ENCODE measurements around the gene TMEM79. TPM values are rescaled to one million over a fixed set of nuclear protein-coding genes. Genes with fewer than 3 reads are reported as not detected.

Gene TMEM79
- total and polyA plus RNA-seq, 5 donors from 2014 or later = 1.7 to 6.2 (median 5.1) TPM

GRCh38 chr1:156337888-156338179 lies 53.7 kb downstream of the TMEM79 start:
- DNase-seq = no peak

GRCh38 chr1:156338180-156338976 lies 54.3 kb downstream of the TMEM79 start, which contains the start of the genes CCT3 and TSACC:
Gene CCT3, minus strand, starts transcription at chr1:156338292. Its CDS starts 108 bp downstream, at chr1:156338184.
Gene TSACC, plus strand, starts transcription at chr1:156338526. Its CDS starts 1,232 bp downstream, at chr1:156339758.
- DNase-seq = peak; percentile 98 to 100 (median 100)
- Mint-ChIP-seq H3K4me1 (peaks cover 14 to 47% (median 36%) of the 10 kb centered on the region in 4 donors), H3K36me3 (peaks cover 15% of the 10 kb centered on the region), H3K9me3 (no peaks in the 10 kb centered on the region), H3K27me3 (no peaks in the 10 kb centered on the region), H3K4me3 (peak within 1 kb of the TSS; percentile 91 to 99 (median 98)), H3K27ac (peak within 1 kb of the TSS; percentile 96 to 99 (median 98))
- Histone ChIP-seq H3K4me1 (ENCODE audit: control insufficient read depth, insufficient read depth, low read length, poor library complexity, severe bottlenecking) (peaks cover 18% of the 10 kb centered on the region), H3K36me3 (ENCODE audit: control insufficient read depth, insufficient read depth, low read length) (peaks cover 21% of the 10 kb centered on the region), H3K9me3 (ENCODE audit: control insufficient read depth in 2 of 2, low read length in 2 of 2) (no peaks in the 10 kb centered on the region), H3K27ac (ENCODE audit: insufficient read depth, low read length, poor library complexity, severe bottlenecking) (peak within 1 kb of the TSS; percentile 89), H3K4me3 (ENCODE audit: low read depth, low read length) (peak within 1 kb of the TSS; percentile 94), H3K27me3 (ENCODE audit: control insufficient read depth, insufficient read depth, low read length) (no peaks in the 10 kb centered on the region)
- peak; percentile 95 to 97 for ATAC-seq (ENCODE audit: low read depth in 2 of 2)

More at GRCh38 chr1:156337888-156338179, 53.7 kb downstream of the TMEM79 start:
- Histone ChIP-seq H3K36me3 (ENCODE audit: control insufficient read depth, insufficient read depth, low read length) (peaks cover 27% of the 10 kb centered on the region), H3K4me3 (ENCODE audit: low read depth, low read length) (peak overlapping the region; percentile 94), H3K27ac (ENCODE audit: insufficient read depth, low read length, poor library complexity, severe bottlenecking) (peak overlapping the region; percentile 89), H3K27me3 (ENCODE audit: control insufficient read depth, insufficient read depth, low read length) (no peaks in the 10 kb centered on the region), H3K9me3 (ENCODE audit: control insufficient read depth in 2 of 2, low read length in 2 of 2) (no peaks in the 10 kb centered on the region), H3K4me1 (ENCODE audit: control insufficient read depth, insufficient read depth, low read length, poor library complexity, severe bottlenecking) (peaks cover 18% of the 10 kb centered on the region)
- Mint-ChIP-seq H3K4me1 (peaks cover 14 to 47% (median 37%) of the 10 kb centered on the region in 4 donors), H3K36me3 (peaks cover 17% of the 10 kb centered on the region), H3K9me3 (no peaks in the 10 kb centered on the region), H3K27me3 (no peaks in the 10 kb centered on the region), H3K27ac (peak overlapping the region; percentile 96 to 99 (median 98)), H3K4me3 (peak overlapping the region; percentile 91 to 99 (median 98))
- ATAC-seq (ENCODE audit: low read depth in 2 of 2) = no peak

Other genes starting within 250 kb of the TMEM79 start
- 19.1 TPM for gene UBQLN4, start 230.5 kb upstream of the TMEM79 start, total RNA-seq
- gene UBQLN4, start 230.5 kb upstream of the TMEM79 start, polyA plus RNA-seq = 1 to 10 TPM; 4.4 to 7.1 (median 5.5) TPM
- gene LAMTOR2, start 229.5 kb upstream of the TMEM79 start, total RNA-seq = 20.2 TPM
- 100 to 1,000 TPM; 107 to 162 (median 130) TPM for gene LAMTOR2, start 229.5 kb upstream of the TMEM79 start, polyA plus RNA-seq
- gene RAB25, start 223.2 kb upstream of the TMEM79 start, total RNA-seq = 1.5 TPM
- 1 to 10 TPM in 2 of 4 donors, under 1 TPM in 2; 0.83 to 1.7 (median 0.93) TPM for gene RAB25, start 223.2 kb upstream of the TMEM79 start, polyA plus RNA-seq
- gene MEX3A, start 201.9 kb upstream of the TMEM79 start, total RNA-seq = not detected
- gene MEX3A, start 201.9 kb upstream of the TMEM79 start, polyA plus RNA-seq = not detected
- gene LMNA, start 169.6 kb upstream of the TMEM79 start, total RNA-seq = 1,807 TPM
- 100 to 1,000 TPM in 1 of 4 donors, 10 to 100 TPM in 3; 54.1 to 113 (median 83.1) TPM for gene LMNA, start 169.6 kb upstream of the TMEM79 start, polyA plus RNA-seq
- 41.2 TPM for gene SEMA4A, start 130.7 kb upstream of the TMEM79 start, total RNA-seq
- 1 to 10 TPM in 2 of 4 donors, under 1 TPM in 2; 0.89 to 2.2 (median 1.4) TPM for gene SEMA4A, start 130.7 kb upstream of the TMEM79 start, polyA plus RNA-seq
- gene SLC25A44, start 90.2 kb upstream of the TMEM79 start, total RNA-seq = 21.3 TPM
- 10 to 100 TPM in 3 of 4 donors, 1 to 10 TPM in 1; 8.2 to 17.5 (median 12.7) TPM for gene SLC25A44, start 90.2 kb upstream of the TMEM79 start, polyA plus RNA-seq
- 69.3 TPM for gene PMF1, start 71.3 kb upstream of the TMEM79 start, total RNA-seq
- gene PMF1, start 71.3 kb upstream of the TMEM79 start, polyA plus RNA-seq = 10 to 100 TPM; 70.6 to 89.9 (median 88.7) TPM
- gene BGLAP, start 42.1 kb upstream of the TMEM79 start, total RNA-seq = 1.1 TPM
- not detected for gene BGLAP, start 42.1 kb upstream of the TMEM79 start, polyA plus RNA-seq
- 3.7 TPM for gene PAQR6, start 36.3 kb upstream of the TMEM79 start, total RNA-seq
- 1 to 10 TPM in 1 of 4 donors, under 1 TPM in 3; 0.13 to 2.0 (median 0.57) TPM for gene PAQR6, start 36.3 kb upstream of the TMEM79 start, polyA plus RNA-seq
- gene SMG5, start 1.5 kb upstream of the TMEM79 start, total RNA-seq = 64.0 TPM
- 10 to 100 TPM; 12.0 to 14.4 (median 14.1) TPM for gene SMG5, start 1.5 kb upstream of the TMEM79 start, polyA plus RNA-seq
- gene GLMP, start 11.4 kb downstream of the TMEM79 start, total RNA-seq = 29.9 TPM
- gene GLMP, start 11.4 kb downstream of the TMEM79 start, polyA plus RNA-seq = 10 to 100 TPM; 29.8 to 45.9 (median 36.7) TPM
- not detected for gene VHLL, start 15.0 kb downstream of the TMEM79 start, total RNA-seq
- not detected for gene VHLL, start 15.0 kb downstream of the TMEM79 start, polyA plus RNA-seq
- 84.5 TPM for gene CCT3, start 54.0 kb downstream of the TMEM79 start, total RNA-seq
- 100 to 1,000 TPM; 195 to 214 (median 203) TPM for gene CCT3, start 54.0 kb downstream of the TMEM79 start, polyA plus RNA-seq
- gene TSACC, start 54.2 kb downstream of the TMEM79 start, total RNA-seq = not detected
- under 1 TPM in 1 of 4 donors, not detected in 3; 0.39 TPM for gene TSACC, start 54.2 kb downstream of the TMEM79 start, polyA plus RNA-seq
- not detected for gene RHBG, start 84.9 kb downstream of the TMEM79 start, total RNA-seq
- not detected for gene RHBG, start 84.9 kb downstream of the TMEM79 start, polyA plus RNA-seq
- gene MEF2D, start 216.4 kb downstream of the TMEM79 start, total RNA-seq = 186 TPM
- gene MEF2D, start 216.4 kb downstream of the TMEM79 start, polyA plus RNA-seq = 10 to 100 TPM in 1 of 4 donors, 1 to 10 TPM in 3; 4.6 to 11.5 (median 6.4) TPM

Data from CD4-positive, CD25-positive, alpha-beta regulatory T cell (primary cell).